Measurements from ENCODE around the gene PSMA3. TPM values are rescaled to one million over a fixed set of nuclear protein-coding genes. Genes with fewer than 3 reads are reported as not detected.
"Not testable (repeated sequence)": the region's sequence is repeated elsewhere in the genome, so short reads cannot be mapped to it uniquely, and the experiment has no call there.

PSMA3 gene
- total RNA-seq, 2 experiments from 2014 or later, result 243 to 259 TPM

DNA sequence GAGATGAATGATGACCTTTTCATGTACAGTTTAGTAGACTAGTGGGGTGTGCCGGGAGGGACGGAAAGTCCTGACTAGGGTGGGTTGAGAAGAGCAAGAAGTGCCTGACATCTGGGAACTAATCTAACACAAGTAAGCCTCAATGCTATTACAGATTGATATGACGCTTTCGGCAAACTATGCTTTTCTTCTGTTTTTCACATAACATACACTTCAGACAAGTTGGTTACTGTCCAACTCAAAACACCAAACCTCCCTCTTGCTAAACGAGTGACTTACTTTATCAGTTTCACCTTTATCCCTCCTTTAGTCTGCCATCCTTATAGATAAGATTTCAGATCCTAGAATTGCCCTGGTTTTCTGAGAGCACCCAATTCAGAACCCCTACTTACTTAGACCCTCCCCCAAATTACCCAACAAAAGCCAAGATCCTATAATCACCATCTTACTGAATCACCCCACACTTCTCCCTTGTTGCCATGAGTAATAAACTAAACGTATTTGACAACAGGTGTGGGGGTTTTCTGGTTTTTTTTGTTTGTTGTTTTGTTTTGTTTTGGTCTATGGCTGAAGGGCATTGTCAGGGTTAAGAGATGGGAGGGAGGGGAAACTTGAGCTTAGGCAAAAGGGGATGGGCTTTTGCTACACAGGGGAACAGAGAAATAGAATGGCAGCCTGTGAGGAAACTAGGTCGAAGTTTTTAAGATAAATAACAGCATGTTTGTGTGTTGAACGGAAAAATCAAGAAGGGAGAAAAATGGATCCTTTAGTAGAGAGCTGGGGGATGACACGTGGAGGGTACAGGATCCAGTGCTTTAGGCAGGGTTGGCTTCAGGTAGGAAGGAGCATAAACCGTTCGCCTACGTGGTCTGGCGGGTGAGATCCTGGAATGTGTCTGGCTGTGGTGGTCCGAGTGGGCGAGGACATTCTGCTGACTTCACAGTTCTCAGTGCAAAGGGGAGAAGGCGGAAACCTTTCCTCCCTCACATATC is 6.1 kb upstream of the PSMA3 start:
- H3K27me3 Mint-ChIP-seq, result no peaks in the 10 kb centered on the region
- ChIA-PET POLR2A (interaction anchor here (1.0 kb wide), 1 partner anchor 38 kb away, joined by 3 read pairs; no protein-coding TSS in a partner anchor), CTCF (no interaction called here)
- no peak overlapping the region for H3K4me3 Mint-ChIP-seq
- peaks cover 23% of the 10 kb centered on the region for H3K4me1 Mint-ChIP-seq
- no peak overlapping the region for H3K27ac Mint-ChIP-seq
- peaks cover 7% of the 10 kb centered on the region for H3K36me3 Mint-ChIP-seq (ENCODE audit: low read depth)
- DNase-seq, result no peak
- no peaks in the 10 kb centered on the region for H3K9me3 Mint-ChIP-seq

GRCh38 chr14:58239244-58240195 is 5.1 kb upstream of the PSMA3 start:
- Mint-ChIP-seq H3K27ac (no peak overlapping the region), H3K9me3 (no peaks in the 10 kb centered on the region), H3K36me3 (ENCODE audit: low read depth) (peaks cover 5% of the 10 kb centered on the region), H3K4me3 (no peak overlapping the region), H3K4me1 (peaks cover 28% of the 10 kb centered on the region), H3K27me3 (no peaks in the 10 kb centered on the region)
- DNase-seq, result peak; percentile 82
- POLR2A ChIA-PET, result interaction anchor here (1.0 to 1.2 kb wide), 2 partner anchors 39 to 58 kb away, joined by 3 to 7 read pairs; partner anchors contain the start of gene ARID4A
- CTCF ChIA-PET, result no interaction called here

DNA sequence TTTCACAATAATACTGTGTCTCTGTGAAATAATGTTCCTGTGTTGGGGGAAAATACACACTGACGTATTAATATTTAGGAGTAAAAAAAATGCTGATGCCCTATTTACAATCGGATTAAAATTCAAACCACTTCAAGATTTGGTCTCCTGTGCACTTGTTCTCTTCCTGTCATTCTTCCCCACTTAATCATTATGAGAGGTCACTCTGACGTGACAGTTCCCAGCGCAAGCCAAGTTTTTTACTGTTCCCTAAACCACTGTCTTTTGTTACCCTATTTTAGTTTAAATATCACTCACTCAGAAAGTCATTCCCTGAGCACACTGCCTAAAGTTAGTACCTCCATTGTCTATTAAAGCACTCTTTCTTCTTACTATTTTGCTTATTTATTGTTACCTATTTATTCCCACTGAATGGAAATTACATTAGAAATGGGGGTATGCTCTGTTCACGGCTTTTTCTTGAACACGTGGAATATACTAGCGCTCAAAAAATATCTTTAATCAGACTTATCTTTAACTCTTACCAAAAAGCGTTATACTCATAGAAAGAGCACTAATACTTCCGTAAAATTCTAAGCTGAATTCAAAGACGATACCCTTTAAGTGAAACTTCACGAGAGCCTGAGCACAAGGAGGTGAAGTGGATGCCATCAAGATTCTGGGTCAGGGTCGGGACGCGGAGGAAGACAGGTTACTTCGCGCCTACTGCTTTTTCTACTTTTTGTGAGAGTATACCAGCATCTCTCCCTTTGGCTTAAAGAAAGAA is 670 bp upstream of the PSMA3 start:
- Mint-ChIP-seq H3K4me3 (peak overlapping the region; percentile 88), H3K9me3 (no peaks in the 10 kb centered on the region), H3K36me3 (ENCODE audit: low read depth) (peaks cover 24% of the 10 kb centered on the region), H3K27me3 (no peaks in the 10 kb centered on the region), H3K27ac (peak overlapping the region; percentile 77), H3K4me1 (peaks cover 47% of the 10 kb centered on the region)
- no peak for DNase-seq
- POLR2A ChIA-PET, result interaction anchor here (0.6 to 5.6 kb wide), 22 partner anchors 8 to 854 kb away, joined by 3 to 105 read pairs (median 4); partner anchors contain the start of genes ACTR10, ARID4A, KIAA0586 and NAA30
- CTCF ChIA-PET, result interaction anchor here (1.0 to 1.8 kb wide), 2 partner anchors 54 to 183 kb away, joined by 3 to 6 read pairs; partner anchors contain the start of genes ARID4A, KIAA0586 and TIMM9

GRCh38 chr14:58245562-58245961 is 919 bp downstream of the PSMA3 start:
- ChIA-PET POLR2A (interaction anchor here (1.1 to 5.6 kb wide), 15 partner anchors 8 to 182 kb away, joined by 3 to 105 read pairs (median 5); partner anchors contain the start of genes ACTR10, ARID4A, KIAA0586 and TIMM9), CTCF (interaction anchor here (0.6 to 1.8 kb wide), 4 partner anchors 40 to 60 kb away, joined by 3 to 6 read pairs (median 4); partner anchors contain the start of gene ARID4A)
- Mint-ChIP-seq H3K27me3 (no peaks in the 10 kb centered on the region), H3K4me1 (peaks cover 50% of the 10 kb centered on the region), H3K36me3 (ENCODE audit: low read depth) (peaks cover 29% of the 10 kb centered on the region), H3K4me3 (peak overlapping the region; percentile 88), H3K27ac (peak overlapping the region; percentile 96), H3K9me3 (no peaks in the 10 kb centered on the region)
- DNase-seq, result no peak

- CTCF ChIA-PET, result no interaction called here
- H3K4me3 Mint-ChIP-seq, result no peak overlapping the region
- H3K9me3 Mint-ChIP-seq, result no peaks in the 10 kb centered on the region
- no peaks in the 10 kb centered on the region for H3K27me3 Mint-ChIP-seq
- peak overlapping the region; percentile 44 for H3K27ac Mint-ChIP-seq
- POLR2A ChIA-PET, result interaction anchor here (1.7 kb wide), 1 partner anchor 16 kb away, joined by 6 read pairs; no protein-coding TSS in a partner anchor
- DNase-seq, result no peak
- H3K36me3 Mint-ChIP-seq (ENCODE audit: low read depth), result peaks cover 51% of the 10 kb centered on the region
- peaks cover 46% of the 10 kb centered on the region for H3K4me1 Mint-ChIP-seq
These were observed 5.0 kb downstream of the PSMA3 start for GRCh38 chr14:58249611-58250010.

DNA sequence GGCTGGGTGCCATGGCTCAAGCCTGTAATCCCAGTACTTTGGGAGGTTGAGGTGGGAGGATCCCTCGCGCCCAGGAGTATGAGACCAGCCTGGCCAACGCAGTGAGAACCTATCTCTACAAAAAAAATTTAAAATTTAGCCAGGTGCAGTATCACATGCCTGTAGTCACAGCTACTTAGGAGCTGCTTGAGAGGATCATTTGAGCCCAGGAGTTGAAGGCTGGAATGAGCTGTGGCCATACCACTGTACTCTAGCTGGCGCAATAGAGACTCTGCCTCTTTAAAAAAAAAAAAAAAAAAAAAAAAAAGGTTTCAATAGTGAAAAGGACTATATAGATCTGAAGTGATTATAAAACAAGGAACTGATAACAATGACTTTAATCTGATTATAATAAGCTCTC is 13.5 kb downstream of the PSMA3 start:
- peaks cover 49% of the 10 kb centered on the region for H3K36me3 Mint-ChIP-seq (ENCODE audit: low read depth)
- no peak overlapping the region for H3K4me3 Mint-ChIP-seq
- ChIA-PET CTCF (interaction anchor here (0.6 to 1.9 kb wide), 5 partner anchors 10 to 80 kb away, joined by 3 to 6 read pairs (median 5); no protein-coding TSS in a partner anchor), POLR2A (interaction anchor here (0.6 to 4.9 kb wide), 6 partner anchors 9 to 58 kb away, joined by 3 to 21 read pairs (median 4); partner anchors contain the start of genes ACTR10 and PSMA3)
- H3K27ac Mint-ChIP-seq, result no peak overlapping the region
- peaks cover 19% of the 10 kb centered on the region for H3K4me1 Mint-ChIP-seq
- H3K27me3 Mint-ChIP-seq, result no peaks in the 10 kb centered on the region
- no peak for DNase-seq
- no peaks in the 10 kb centered on the region for H3K9me3 Mint-ChIP-seq

- H3K4me1 Mint-ChIP-seq, H3K4me3 Mint-ChIP-seq, DNase-seq, H3K27me3 Mint-ChIP-seq, CTCF ChIA-PET, H3K9me3 Mint-ChIP-seq, H3K27ac Mint-ChIP-seq: not testable (repeated sequence)
- POLR2A ChIA-PET, result interaction anchor here (1.1 kb wide), 1 partner anchor 9 kb away, joined by 4 read pairs; no protein-coding TSS in a partner anchor
- peaks cover 58% of the 10 kb centered on the region for H3K36me3 Mint-ChIP-seq (ENCODE audit: low read depth)
These were observed 17.4 kb downstream of the PSMA3 start for GRCh38 chr14:58262005-58262404.

DNA sequence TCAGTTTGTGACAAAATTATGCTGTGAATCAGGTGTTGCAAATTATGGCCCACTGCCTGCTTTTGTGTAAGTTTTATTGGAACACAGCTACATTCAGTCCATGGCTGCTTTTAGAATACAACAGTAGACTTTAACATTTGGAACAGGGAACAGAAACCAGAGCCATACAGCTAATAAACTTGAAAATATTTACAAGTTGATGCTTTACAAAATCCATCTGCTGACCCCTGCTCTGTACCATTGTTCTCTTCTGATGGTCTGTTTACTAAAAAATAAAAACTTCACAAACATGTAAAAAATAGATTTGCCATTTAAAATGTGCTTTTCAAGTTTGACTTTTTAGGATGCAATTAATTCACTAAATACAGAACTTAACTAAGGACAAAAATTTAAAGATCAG is 20.8 kb downstream of the PSMA3 start:
- Mint-ChIP-seq H3K4me1 (peaks cover 5% of the 10 kb centered on the region), H3K27me3 (no peaks in the 10 kb centered on the region), H3K36me3 (ENCODE audit: low read depth) (peaks cover 59% of the 10 kb centered on the region), H3K27ac (no peak overlapping the region), H3K9me3 (no peaks in the 10 kb centered on the region), H3K4me3 (no peak overlapping the region)
- ChIA-PET CTCF (no interaction called here), POLR2A (interaction anchor here (1.0 to 3.2 kb wide), 9 partner anchors 10 to 162 kb away, joined by 3 to 23 read pairs (median 6); partner anchors contain the start of genes ARID4A, KIAA0586, PSMA3 and TIMM9)
- no peak for DNase-seq

- Mint-ChIP-seq H3K4me3 (no peak overlapping the region), H3K36me3 (ENCODE audit: low read depth) (peaks cover 78% of the 10 kb centered on the region), H3K9me3 (no peaks in the 10 kb centered on the region), H3K4me1 (peaks cover 24% of the 10 kb centered on the region), H3K27me3 (no peaks in the 10 kb centered on the region), H3K27ac (peak overlapping the region; percentile 14)
- CTCF ChIA-PET, result no interaction called here
- POLR2A ChIA-PET, result interaction anchor here (1.0 kb wide), 1 partner anchor 24 kb away, joined by 3 read pairs; no protein-coding TSS in a partner anchor
- DNase-seq, result no peak
These were observed 26.0 kb downstream of the PSMA3 start for GRCh38 chr14:58270628-58271027.

DNA sequence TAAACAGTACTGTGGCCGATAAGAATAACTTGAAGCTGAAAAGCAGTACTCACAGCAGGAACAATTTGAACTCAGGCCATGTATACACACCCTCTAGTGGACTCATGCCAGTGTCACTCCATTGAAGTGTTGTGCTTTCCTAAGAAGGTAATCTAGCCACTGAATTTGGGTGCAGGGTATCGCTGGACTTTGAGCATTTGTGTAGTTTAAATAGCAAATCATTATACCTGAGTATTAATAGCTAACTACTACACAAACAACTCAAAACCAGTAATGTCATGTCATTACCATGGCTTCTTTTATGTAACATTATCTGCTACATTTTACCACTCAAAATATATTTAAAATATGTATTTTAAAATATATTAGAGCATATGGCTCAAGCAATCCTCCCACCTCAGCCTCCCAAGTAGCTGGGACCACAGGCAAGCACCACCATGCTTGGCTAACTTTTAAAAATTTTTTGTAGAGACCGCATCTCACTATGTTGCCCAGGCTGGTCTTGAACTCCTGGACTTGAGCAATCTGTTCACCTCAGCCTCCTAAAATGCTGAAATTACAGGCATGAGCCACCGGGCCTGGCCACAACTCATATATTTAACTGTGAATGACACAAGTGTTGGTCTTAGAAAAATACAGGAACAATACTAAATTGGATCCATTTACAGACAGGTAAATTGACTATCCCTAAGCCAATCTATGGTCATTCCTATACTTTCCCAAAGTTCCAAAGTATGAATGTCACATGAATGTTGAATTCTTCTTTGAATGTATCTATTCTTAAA is 28.1 kb downstream of the PSMA3 start:
- DNase-seq, result no peak
- Mint-ChIP-seq H3K9me3 (no peaks in the 10 kb centered on the region), H3K4me3 (no peak overlapping the region), H3K4me1 (peaks cover 31% of the 10 kb centered on the region), H3K27me3 (no peaks in the 10 kb centered on the region), H3K36me3 (ENCODE audit: low read depth) (peaks cover 70% of the 10 kb centered on the region), H3K27ac (no peak overlapping the region)
- CTCF ChIA-PET, result interaction anchor here (0.9 to 1.6 kb wide), 3 partner anchors 8 to 19 kb away, joined by 3 to 4 read pairs (median 4); no protein-coding TSS in a partner anchor
- POLR2A ChIA-PET, result interaction anchor here (0.8 to 5.5 kb wide), 6 partner anchors 8 to 155 kb away, joined by 3 to 59 read pairs (median 4); partner anchors contain the start of genes ARID4A, KIAA0586 and TIMM9

- no peak for DNase-seq
- CTCF ChIA-PET, result interaction anchor here (1.2 to 2.1 kb wide), 2 partner anchors 23 to 121 kb away, joined by 5 read pairs; partner anchors contain the start of genes ARID4A and TOMM20L
- H3K4me3 Mint-ChIP-seq, result no peak overlapping the region
- H3K27me3 Mint-ChIP-seq, result no peaks in the 10 kb centered on the region
- peak overlapping the region; percentile 82 for H3K27ac Mint-ChIP-seq
- H3K9me3 Mint-ChIP-seq, result no peaks in the 10 kb centered on the region
- peaks cover 69% of the 10 kb centered on the region for H3K36me3 Mint-ChIP-seq (ENCODE audit: low read depth)
- POLR2A ChIA-PET, result interaction anchor here (0.7 to 5.5 kb wide), 6 partner anchors 10 to 153 kb away, joined by 3 to 59 read pairs (median 4); partner anchors contain the start of genes ARID4A, KIAA0586 and TIMM9
- H3K4me1 Mint-ChIP-seq, result peaks cover 37% of the 10 kb centered on the region
These were observed 30.2 kb downstream of the PSMA3 start for GRCh38 chr14:58274881-58275280.

Measured in activated CD4-positive, alpha-beta memory T cell treated with anti-CD3 and anti-CD28 coated beads, Interleukin-2, amount 10 ng/mL, durations not matched to agents 7 days and 5 days (primary cell).